H7 (cell line): Measurements from ENCODE around the gene COL26A1. TPM values are rescaled to one million over a fixed set of nuclear protein-coding genes. Genes with fewer than 3 reads are reported as not detected.
"Not testable (repeated sequence)": the region's sequence is repeated elsewhere in the genome, so short reads cannot be mapped to it uniquely, and the experiment has no call there.

Experiments used
- DNase-seq: peaks from one replicate; pipeline ENCODE4 v3.0.0; 2012
- H3K27me3 ChIP-seq: 2 replicates; pipeline ENCODE4 v1.6.0; 2011; ENCODE audit warnings: mild to moderate bottlenecking, low read length; ENCODE audit not compliant: control insufficient read depth, insufficient read depth
- H3K36me3 ChIP-seq: replicated peaks from 2 replicates; pipeline ENCODE4 v1.5.1; 2011; ENCODE audit warnings: low read length; ENCODE audit not compliant: control insufficient read depth, insufficient read depth
- H3K4me3 ChIP-seq: 2 replicates; pipeline ENCODE4 v1.5.1; 2011; ENCODE audit warnings: low read depth, mild to moderate bottlenecking, control low read depth, low read length, moderate library complexity; ENCODE audit not compliant: insufficient read depth
- total RNA-seq: library from RNA; depleted of rRNA; stranded (reverse); fragments of >200 nt; shearing (Covaris generic); gene quantifications from 2 replicates; pipeline ENCODE4 v1.2.3, GENCODE V29; 2014

Gene COL26A1
- total RNA-seq, 1 experiment from 2014 or later = 77.5 TPM

DNA sequence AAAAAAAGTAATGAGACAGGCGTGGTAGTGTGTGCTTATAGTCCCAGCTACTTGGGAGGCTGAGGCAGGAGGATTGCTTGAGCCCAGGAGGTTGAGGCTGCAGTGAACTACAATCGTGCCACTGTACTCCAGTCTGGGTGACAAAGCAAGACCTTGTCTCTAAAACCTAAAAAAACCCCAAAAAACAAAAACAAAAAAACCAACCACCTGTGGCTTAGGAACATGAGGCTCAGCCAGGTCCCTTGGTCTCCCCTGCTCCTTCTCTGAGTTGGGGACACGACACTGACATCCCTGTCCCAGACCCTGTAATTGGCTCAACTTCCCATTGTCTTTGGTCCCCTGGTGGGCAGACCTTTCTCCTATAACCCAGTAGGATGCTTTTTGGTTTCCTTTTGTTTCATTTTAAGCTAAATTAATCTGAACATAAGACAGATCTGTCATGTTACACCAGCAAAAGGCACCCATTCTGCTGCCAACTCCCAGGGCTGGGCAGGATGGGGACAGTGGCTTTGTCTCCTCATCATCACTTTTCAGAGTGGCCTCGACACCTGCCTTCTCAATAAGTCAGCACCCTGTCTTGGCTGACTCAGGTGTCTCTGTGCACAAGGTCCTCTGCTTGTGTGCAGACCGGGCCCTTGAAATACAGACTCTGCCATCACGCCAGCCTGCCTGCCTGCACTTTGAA lies 192.1 kb downstream of the COL26A1 start:
- peaks cover 1% of the 10 kb centered on the region for H3K36me3 ChIP-seq
- DNase-seq = peak; percentile 36
- no peak overlapping the region for H3K4me3 ChIP-seq
- no peaks in the 10 kb centered on the region for H3K27me3 ChIP-seq

DNA sequence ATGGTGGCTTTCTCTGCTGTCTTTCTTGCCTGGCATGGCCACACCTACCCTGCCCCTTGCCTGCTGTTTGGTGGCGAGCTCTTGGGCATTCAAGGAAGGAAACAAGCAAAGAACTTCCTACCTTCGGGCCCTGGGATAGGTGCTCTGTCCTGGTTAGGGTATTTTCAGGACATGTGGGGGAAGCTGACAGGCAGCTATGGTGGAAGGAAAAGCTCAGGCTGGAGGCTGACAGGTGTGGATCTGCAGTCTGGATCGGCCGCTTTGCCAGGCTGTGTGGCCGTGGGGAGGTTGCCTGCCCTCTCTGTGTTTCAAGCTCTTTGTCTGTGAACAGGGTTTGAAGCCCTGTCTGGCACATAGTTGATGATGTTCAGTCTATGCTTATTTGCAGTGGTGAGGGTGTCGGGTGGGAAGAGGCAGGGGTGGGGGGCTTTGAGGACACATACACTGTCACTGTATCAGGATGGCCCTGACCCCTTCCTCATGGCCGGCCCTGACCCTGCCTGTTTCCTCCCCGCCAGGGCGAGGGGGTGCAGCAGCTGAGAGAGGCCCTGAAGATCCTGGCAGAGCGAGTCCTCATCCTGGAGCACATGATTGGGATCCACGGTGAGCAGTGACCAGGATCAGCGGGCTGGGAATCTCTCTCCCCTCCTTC lies 192.7 kb downstream of the COL26A1 start:
- peak; percentile 13 for DNase-seq
- peaks cover 1% of the 10 kb centered on the region for H3K36me3 ChIP-seq
- no peak overlapping the region for H3K4me3 ChIP-seq
- H3K27me3 ChIP-seq = no peaks in the 10 kb centered on the region

DNA sequence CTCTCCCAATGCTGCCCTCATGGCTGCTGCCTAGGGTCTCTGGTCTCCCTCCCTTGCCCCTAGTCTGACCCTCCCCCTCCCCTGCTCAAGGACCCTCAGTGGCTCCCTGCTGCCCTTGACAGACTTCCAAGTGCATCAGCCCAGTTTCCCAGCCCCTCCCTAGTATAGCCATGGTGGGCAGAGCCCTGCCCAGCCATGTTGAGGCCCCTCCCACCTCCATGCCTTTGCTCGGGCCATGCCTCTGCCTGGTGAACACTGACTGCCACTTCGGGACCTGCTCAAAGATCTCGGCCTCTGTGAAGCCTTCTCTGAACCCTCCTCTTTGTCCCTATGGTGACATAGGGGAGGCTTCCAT lies 193.2 kb downstream of the COL26A1 start:
- Histone ChIP-seq H3K36me3 (peaks cover 1% of the 10 kb centered on the region), H3K27me3 (no peaks in the 10 kb centered on the region), H3K4me3 (no peak overlapping the region)
- peak; percentile 36 for DNase-seq

DNA sequence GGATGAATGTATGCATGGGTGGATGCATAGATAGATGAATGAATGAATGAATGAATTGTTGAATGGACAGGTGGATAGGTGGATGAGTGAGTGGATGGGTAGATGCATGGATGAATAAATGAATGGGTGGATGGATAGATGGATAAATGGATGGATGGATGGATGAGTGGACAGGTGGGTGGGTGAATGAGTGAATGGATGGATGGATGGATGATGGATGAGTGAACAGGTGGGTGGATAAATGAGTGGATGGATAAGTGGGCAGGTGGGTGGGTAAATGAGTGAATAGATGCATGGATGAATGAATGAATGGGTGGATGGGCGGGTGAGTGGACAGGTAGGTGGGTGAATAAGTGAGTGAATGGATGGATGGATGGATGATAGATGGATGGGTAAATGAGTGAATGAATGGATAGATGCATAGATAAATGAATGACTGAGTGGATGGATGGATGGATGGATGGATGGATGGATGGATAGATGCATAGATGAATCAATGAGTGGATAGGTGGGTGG lies 193.8 kb downstream of the COL26A1 start:
- no peaks in the 10 kb centered on the region for H3K27me3 ChIP-seq
- peaks cover 1% of the 10 kb centered on the region for H3K36me3 ChIP-seq
- no peak overlapping the region for H3K4me3 ChIP-seq
- no peak for DNase-seq

DNA sequence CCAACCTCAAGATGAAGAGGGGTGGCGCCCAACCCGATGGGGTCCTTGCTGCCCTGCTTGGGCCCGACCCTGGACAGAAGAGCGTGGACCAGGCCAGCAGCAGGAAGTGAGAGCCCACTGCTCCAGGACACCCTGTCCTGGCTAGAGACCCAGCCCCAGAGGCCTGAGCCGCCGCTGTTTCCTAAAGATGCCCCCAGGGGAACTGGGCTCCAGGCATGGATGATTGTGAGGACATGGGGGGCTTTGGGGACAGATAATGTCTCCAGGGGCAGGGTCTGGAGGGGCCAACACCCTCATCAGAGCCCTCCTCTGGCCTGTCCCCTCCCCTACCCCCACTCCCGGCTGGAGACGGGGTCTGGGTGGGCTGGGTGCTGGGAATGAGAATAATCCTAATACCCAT lies 194.7 kb downstream of the COL26A1 start:
- Histone ChIP-seq H3K4me3 (no peak overlapping the region), H3K36me3 (peaks cover 1% of the 10 kb centered on the region), H3K27me3 (no peaks in the 10 kb centered on the region)
- DNase-seq = peak; percentile 24

DNA sequence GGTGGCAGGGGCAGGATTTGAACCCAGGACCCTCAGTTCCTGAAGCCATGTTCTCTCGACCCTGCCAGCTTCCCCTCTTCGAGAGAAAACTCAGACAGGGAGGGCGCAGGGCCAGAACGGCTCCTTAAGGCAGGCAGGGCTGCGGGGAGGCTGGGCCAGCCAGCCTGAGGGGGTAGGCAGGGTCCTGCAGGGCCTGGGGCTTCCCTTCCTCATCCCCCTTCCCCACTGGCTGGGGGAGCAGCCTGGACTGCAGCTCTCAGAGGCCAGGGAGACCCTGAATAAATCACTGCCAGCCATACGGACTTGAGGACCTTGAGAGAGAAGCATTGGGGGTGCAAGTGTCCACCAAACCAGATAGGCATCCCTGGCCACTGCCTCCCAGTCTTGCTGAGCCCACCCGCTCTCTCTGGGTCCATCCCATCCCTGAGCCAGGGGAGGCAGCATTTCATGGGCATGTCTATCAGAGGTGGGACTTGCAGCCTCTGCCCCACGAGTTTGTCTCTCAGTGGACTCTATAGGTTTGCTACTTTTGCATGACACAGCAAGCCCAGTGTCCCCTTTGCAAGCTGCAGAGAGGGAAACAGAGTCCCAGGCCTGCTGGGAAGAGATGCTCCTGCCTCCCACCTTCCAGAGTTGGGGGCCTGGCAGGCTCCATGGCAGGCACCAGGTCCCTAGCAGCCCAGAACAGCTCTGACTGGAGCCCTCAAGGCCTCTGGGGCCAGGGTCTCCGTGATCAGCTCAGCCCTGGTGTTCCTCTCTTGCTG lies 195.5 kb downstream of the COL26A1 start:
- DNase-seq = peak; percentile 45
- Histone ChIP-seq H3K4me3 (no peak overlapping the region), H3K27me3 (no peaks in the 10 kb centered on the region), H3K36me3 (peaks cover 1% of the 10 kb centered on the region)

DNA sequence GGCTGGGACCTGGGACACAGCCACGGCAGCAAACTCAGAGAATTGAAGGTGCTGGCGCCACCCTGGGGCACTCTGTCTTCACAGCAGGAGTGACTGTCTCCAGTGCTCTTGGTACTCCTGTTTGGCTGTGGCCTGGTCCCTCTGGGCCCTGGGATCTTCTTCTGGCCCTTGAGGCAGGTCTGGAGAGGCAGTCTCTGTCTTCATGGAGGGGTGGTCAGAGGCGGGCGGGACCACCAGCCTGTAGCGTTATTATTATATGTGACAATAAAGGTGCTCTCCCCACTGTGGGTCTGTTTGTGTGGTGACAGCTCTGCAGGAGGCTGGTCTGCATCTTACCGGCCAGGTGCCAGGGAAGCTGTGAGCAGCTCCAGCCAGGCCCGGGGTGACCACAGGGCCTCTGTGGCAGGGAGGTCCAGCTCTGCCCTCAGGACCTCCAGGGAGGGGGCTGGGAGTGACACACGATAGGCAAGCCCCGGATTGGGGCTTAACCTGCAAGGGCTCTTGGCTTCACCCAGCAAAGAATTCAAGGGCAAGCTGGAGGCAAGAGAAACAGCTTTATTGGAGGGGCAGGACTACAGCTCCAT lies 196.2 kb downstream of the COL26A1 start:
- peak; percentile 32 for DNase-seq
- no peak overlapping the region for H3K4me3 ChIP-seq
- peaks cover 1% of the 10 kb centered on the region for H3K36me3 ChIP-seq
- H3K27me3 ChIP-seq = no peaks in the 10 kb centered on the region

DNA sequence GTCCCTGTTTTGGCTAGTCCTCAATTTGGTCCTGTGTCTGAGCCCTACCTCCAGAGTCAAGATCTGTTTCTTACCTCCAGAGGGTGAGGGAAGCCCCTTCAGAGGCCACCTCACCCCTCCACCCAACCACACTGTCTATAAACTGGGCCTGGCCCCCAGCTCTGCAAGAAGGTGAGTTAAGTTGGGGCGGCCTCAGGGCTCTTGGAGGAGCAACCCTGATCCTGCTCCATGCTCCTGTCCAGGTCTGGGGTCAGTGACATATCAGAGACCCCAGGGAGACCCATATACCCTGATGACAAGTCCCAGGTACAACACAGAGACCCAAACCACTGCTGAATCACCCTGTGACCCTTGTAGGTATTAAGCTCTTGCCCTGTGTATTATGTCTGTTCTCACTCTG lies 196.9 kb downstream of the COL26A1 start:
- no peaks in the 10 kb centered on the region for H3K27me3 ChIP-seq
- no peak for DNase-seq

DNA sequence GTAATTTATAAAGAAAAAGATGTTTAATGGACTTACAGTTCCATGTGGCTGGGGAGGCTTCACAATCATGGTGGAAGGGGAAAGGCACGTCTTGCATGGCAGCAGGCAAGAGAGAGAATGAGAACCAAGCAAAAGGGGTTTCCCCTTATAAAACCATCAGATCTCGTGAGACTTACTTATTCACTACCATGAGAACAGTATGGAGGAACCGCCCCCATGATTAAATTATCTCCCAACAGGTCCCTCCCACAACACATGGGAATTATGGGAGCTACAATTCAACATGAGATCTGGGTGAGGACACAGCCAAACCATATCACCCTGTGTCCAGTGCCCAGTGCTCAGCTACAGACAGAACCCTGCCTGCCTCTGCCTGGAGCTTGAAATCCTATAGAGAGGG lies 197.3 kb downstream of the COL26A1 start:
- H3K36me3 ChIP-seq, DNase-seq, H3K4me3 ChIP-seq, H3K27me3 ChIP-seq: not testable (repeated sequence)

More for the DNA sequence above, 196.9 kb downstream of the COL26A1 start:
- no peak overlapping the region for H3K4me3 ChIP-seq
- peaks cover 1% of the 10 kb centered on the region for H3K36me3 ChIP-seq

DNA sequence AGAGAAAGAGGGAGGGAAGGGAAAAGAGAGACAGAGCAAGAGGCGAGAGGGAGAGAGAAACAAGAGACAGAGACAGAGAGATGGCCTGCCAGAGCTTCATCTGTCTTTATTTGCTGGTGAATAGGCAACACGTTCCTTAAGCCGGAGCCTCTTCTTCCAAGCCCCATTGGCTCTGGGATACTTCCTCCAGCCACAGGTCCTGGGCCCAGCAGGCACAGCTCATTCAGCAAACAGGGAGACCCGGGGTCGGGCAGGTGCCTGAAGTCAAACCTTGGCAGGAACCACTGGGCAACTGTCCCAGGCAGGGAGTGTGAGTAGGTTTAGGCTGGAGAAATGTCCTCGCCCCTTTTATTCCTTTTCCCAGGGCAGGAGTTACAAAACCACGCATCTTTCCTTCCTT lies 198.2 kb downstream of the COL26A1 start:
- H3K36me3 ChIP-seq = peaks cover 1% of the 10 kb centered on the region; the same call in 1 of the 2 replicates
- DNase-seq = peak; percentile 23
- H3K4me3 ChIP-seq = no peak overlapping the region
- no peaks in the 10 kb centered on the region for H3K27me3 ChIP-seq

DNA sequence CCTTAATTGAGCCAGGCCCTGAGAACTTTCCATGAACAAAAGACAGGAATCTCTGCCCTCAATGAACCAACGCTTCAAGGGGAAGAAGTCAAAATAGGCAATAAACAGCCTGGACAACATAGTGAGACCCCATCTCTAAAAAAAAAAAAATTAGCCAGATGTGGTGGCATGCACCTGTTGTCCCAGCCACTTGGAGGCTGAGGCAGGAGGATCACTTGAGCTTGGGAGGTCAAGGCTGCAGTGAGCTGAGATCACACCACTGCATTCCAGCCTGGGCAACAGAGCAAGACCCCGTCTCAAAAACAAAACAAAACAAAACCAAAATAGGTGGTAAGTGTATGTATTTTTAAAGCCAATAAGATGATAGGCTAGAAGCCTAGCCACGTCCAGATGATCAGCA lies 198.6 kb downstream of the COL26A1 start:
- H3K27me3 ChIP-seq, DNase-seq, H3K4me3 ChIP-seq, H3K36me3 ChIP-seq: not testable (repeated sequence)

DNA sequence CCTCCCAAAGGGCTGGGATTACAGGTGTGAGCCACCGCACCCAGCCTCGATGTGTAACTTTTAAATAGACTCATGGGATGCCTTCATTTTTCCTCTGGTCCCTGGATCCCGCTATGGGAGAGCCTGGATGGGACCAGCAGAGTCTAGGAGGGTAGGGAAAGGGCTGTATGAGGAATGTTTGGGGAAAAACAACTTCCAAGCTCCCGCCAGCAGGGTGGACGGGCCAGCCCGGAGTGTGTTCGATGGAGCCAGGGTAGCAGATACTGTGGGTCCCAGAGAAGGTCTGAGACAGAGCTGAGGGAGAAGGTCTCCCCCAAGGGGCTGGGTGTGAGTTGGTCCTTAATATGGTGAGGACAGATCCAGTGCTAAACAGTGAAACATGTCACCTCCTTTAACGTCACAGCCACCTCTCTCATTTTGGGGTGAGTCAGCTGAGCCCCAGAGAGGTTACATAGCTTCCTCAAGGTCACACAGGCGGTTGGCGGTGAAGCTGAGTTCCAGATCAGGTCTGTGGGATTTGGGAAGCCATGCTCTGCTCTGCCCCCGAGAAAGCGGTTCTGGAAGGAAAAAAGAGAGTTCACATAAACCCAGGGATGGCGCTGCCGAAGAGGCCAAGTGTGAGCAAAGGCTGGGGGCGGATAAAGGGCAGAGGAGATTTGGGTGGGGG lies 200.0 kb downstream of the COL26A1 start:
- peak; percentile 70 for DNase-seq

DNA sequence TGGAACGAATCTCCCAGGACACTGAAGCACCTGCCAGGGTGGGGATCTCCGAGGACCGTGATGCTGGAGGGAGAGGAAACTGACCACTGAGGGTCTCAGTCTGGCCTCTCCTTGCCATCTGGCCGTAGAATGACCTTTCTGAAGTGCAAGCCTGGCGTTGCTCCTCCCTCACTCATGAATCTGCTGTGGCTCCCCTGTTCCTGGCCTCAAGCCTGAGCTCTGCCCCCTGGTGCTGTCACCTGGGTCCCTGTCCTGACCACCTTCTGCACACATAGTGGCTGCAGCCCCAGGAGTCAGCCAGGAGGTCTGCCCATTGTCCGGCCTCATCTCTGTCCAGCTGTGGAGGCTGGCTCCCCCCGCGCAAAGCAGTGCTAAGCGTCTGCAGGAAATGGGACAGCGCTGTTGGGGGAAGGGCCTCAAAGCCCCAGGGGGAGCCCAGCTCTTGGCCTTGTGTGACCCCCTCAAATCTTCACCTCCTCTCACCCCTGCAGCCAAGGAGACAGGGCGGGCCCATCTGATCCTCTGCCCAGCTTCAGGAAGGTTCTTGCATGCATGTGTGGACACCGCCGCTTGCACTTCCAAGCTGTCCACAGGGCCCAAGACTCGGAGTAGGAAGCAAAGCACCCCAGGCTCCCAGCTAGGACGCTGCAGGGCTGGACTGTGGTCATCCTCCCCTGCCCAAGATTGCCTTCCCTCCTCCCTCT lies 200.7 kb downstream of the COL26A1 start:
- Histone ChIP-seq H3K4me3 (no peak overlapping the region), H3K27me3 (no peaks in the 10 kb centered on the region), H3K36me3 (no peaks in the 10 kb centered on the region; the same call in 1 of the 2 replicates)
- no peak for DNase-seq

More for the DNA sequence above, 200.0 kb downstream of the COL26A1 start:
- H3K36me3 ChIP-seq = no peaks in the 10 kb centered on the region; the same call in 1 of the 2 replicates
- no peaks in the 10 kb centered on the region for H3K27me3 ChIP-seq
- no peak overlapping the region for H3K4me3 ChIP-seq
